HG02852 (cell line): ENCODE results near the gene ASPN.

Experiments
- ATAC-seq: cut with Tn5 transposase; IDR thresholded peaks from one replicate; pipeline ENCODE4 v1.9.1; 2021; ENCODE audit warnings: mild to moderate bottlenecking, moderate library complexity; ENCODE audit not compliant: unreplicated experiment

The ASPN gene

GRCh38 chr9:92482329-92482728 is at the start of gene ASPN:
TSS of gene ASPN (minus strand) at chr9:92482506.
- no peak for ATAC-seq

GRCh38 chr9:92530893-92531292 is 48.6 kb upstream of the ASPN start:
- no peak for ATAC-seq

GRCh38 chr9:92529124-92529523 is 46.8 kb upstream of the ASPN start:
- no peak for ATAC-seq

- ATAC-seq, result no peak
Observed at GRCh38 chr9:92528522-92528849, 46.2 kb upstream of the ASPN start.

- no peak for ATAC-seq
Observed at GRCh38 chr9:92527832-92528521, 45.7 kb upstream of the ASPN start.

GRCh38 chr9:92527291-92527828 is 45.1 kb upstream of the ASPN start:
- ATAC-seq, result no peak

- no peak for ATAC-seq
Observed at GRCh38 chr9:92525306-92525705, 43.0 kb upstream of the ASPN start.

- no peak for ATAC-seq
Observed at GRCh38 chr9:92524881-92525280, 42.6 kb upstream of the ASPN start.

GRCh38 chr9:92522983-92523970 is 41.0 kb upstream of the ASPN start:
- no peak for ATAC-seq

GRCh38 chr9:92520837-92521236 is 38.5 kb upstream of the ASPN start:
- ATAC-seq, result no peak

- ATAC-seq, result no peak
Observed at GRCh38 chr9:92518199-92518598, 35.9 kb upstream of the ASPN start.

- no peak for ATAC-seq
Observed at GRCh38 chr9:92517046-92517445, 34.7 kb upstream of the ASPN start.

GRCh38 chr9:92516521-92516920 is 34.2 kb upstream of the ASPN start:
- ATAC-seq, result no peak

GRCh38 chr9:92514635-92515034 is 32.3 kb upstream of the ASPN start:
- ATAC-seq, result no peak

- ATAC-seq, result no peak
Observed at GRCh38 chr9:92513349-92513748, 31.0 kb upstream of the ASPN start.

GRCh38 chr9:92512622-92513021 is 30.3 kb upstream of the ASPN start:
- no peak for ATAC-seq

- ATAC-seq, result no peak
Observed at GRCh38 chr9:92510747-92511146, 28.4 kb upstream of the ASPN start.

GRCh38 chr9:92509050-92509449 is 26.7 kb upstream of the ASPN start:
- no peak for ATAC-seq

GRCh38 chr9:92508018-92508820 is 25.9 kb upstream of the ASPN start:
- ATAC-seq, result no peak

GRCh38 chr9:92507496-92507895 is 25.2 kb upstream of the ASPN start:
- ATAC-seq, result no peak

GRCh38 chr9:92507005-92507404 is 24.7 kb upstream of the ASPN start:
- ATAC-seq, result no peak
